Measurements from ENCODE around the gene FBN3. TPM values are rescaled to one million over a fixed set of nuclear protein-coding genes. Genes with fewer than 3 reads are reported as not detected.

Gene FBN3
- polyA plus RNA-seq, 1 donor (not counting 4 experiments of a cell fraction or from before 2014, with no cell fraction given): not detected

DNA sequence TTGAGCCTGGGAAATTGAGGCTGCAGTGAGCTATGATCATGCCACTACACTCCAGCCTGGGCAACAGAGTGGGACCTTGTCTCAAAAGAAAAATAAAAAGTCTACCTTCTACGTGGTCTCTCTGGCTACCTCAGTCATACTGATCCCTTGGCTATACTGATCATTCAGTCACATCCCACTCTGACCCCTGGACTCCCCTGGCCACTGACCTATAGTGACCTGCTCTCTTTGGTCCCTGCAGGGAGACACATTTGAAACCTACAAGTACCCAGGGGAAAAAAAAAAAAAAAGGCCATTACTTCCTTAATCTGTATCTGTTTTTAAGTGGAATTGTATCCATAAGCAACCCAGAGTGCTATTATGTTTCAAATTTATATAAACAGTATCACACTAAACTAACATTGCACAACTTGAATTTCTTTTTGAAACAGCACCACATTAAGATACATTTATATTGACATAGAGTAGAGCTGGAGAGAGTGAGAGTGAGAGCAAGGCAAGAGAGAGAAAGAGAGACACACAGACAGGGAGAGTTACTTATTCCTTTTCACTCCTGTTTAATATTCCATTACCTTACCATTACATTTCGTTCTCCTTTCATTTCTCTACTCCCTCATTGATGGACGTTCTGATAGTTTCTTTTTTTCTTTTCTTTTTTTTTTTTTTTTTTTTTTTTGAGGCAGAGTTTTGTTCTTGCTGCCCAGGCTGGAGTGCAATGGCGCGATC lies 36.1 kb upstream of the FBN3 start:
- H3K4me2 ChIP-seq (ENCODE audit: control insufficient read depth, extremely low read depth, insufficient read depth, low read depth, low read length): no peak overlapping the region
- H3K9me3 ChIP-seq (ENCODE audit: control insufficient read depth, low read depth, low read length): no peaks in the 10 kb centered on the region
- no peak overlapping the region for H3K9ac ChIP-seq (ENCODE audit: control insufficient read depth, extremely low read depth, insufficient read depth, low read length)
- dilution Hi-C loops (cut with MboI; ENCODE audit: extremely low pct_ligation_motif_present, low sequenced_read_pairs): no loop called here
- no peak overlapping the region for H2AFZ ChIP-seq (ENCODE audit: control insufficient read depth, low read length)
- H3K9me1 ChIP-seq (ENCODE audit: control insufficient read depth, extremely low read depth, insufficient read depth, low read length): no peaks in the 10 kb centered on the region
- H3K4me1 ChIP-seq (ENCODE audit: control insufficient read depth, extremely low read depth, insufficient read depth, low read length): no peaks in the 10 kb centered on the region
- no peak overlapping the region for H3K27ac ChIP-seq (ENCODE audit: control insufficient read depth, insufficient read depth, low read length)
- TF ChIP-seq, protein P1, sequence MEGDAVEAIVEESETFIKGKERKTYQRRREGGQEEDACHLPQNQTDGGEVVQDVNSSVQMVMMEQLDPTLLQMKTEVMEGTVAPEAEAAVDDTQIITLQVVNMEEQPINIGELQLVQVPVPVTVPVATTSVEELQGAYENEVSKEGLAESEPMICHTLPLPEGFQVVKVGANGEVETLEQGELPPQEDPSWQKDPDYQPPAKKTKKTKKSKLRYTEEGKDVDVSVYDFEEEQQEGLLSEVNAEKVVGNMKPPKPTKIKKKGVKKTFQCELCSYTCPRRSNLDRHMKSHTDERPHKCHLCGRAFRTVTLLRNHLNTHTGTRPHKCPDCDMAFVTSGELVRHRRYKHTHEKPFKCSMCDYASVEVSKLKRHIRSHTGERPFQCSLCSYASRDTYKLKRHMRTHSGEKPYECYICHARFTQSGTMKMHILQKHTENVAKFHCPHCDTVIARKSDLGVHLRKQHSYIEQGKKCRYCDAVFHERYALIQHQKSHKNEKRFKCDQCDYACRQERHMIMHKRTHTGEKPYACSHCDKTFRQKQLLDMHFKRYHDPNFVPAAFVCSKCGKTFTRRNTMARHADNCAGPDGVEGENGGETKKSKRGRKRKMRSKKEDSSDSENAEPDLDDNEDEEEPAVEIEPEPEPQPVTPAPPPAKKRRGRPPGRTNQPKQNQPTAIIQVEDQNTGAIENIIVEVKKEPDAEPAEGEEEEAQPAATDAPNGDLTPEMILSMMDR (optimal IDR thresholded peaks at IDR 0.05 in 1 of 3, IDR thresholded peaks at IDR 0.05 in 1 of 3, conservative IDR thresholded peaks at IDR 0.05 in 1 of 3; ENCODE audit: extremely low read depth in 1 of 3, insufficient read depth in 2 of 3, low read length in 3 of 3): no peak
- TF ChIP-seq EZH2 (IDR thresholded peaks at IDR 0.05; ENCODE audit: low read length): no peak
- no peaks in the 10 kb centered on the region for H3K79me2 ChIP-seq (ENCODE audit: control insufficient read depth, insufficient read depth, low read length)
- no peak for FAIRE-seq
- H3K27me3 ChIP-seq (ENCODE audit: control insufficient read depth, extremely low read depth, insufficient read depth, low read length): no peaks in the 10 kb centered on the region
- DNase-seq (ENCODE audit: low read depth, low spot score): no peak
- H3K4me3 ChIP-seq (ENCODE audit: control insufficient read depth in 2 of 3, extremely low read depth in 1 of 3, insufficient read depth in 2 of 3, low read depth in 1 of 3, low read length in 3 of 3): no peak overlapping the region
- H4K20me1 ChIP-seq (ENCODE audit: control insufficient read depth, extremely low read depth, insufficient read depth, low read length): no peaks in the 10 kb centered on the region
- H3K36me3 ChIP-seq (ENCODE audit: control insufficient read depth in 2 of 2, extremely low read depth in 1 of 2, insufficient read depth in 2 of 2, low read length in 2 of 2): no peaks in the 10 kb centered on the region

DNA sequence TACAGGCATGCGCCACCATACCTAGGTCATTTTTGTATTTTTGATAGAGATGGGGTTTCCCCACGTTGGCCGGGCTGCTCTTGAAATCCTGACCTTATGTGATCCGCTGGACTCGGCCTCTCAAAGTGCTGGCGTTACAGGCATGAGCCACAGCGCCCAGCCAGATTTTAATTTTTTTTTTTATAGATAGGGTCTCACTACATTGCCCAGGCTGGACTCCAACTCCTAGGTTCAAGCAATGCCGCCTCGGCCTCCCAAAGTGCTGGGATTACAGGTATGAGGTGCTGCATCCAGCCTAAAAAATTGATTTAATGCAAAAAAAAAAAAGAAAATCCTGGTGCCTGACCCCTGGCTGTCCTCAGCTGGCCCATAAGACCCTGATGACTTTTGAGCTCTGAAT lies 34.9 kb upstream of the FBN3 start:
- H3K9me3 ChIP-seq (ENCODE audit: control insufficient read depth, low read depth, low read length): no peaks in the 10 kb centered on the region
- no peaks in the 10 kb centered on the region for H3K4me1 ChIP-seq (ENCODE audit: control insufficient read depth, extremely low read depth, insufficient read depth, low read length)
- H3K27me3 ChIP-seq (ENCODE audit: control insufficient read depth, extremely low read depth, insufficient read depth, low read length): no peaks in the 10 kb centered on the region
- H3K9ac ChIP-seq (ENCODE audit: control insufficient read depth, extremely low read depth, insufficient read depth, low read length): no peak overlapping the region
- no peak for FAIRE-seq
- no peaks in the 10 kb centered on the region for H4K20me1 ChIP-seq (ENCODE audit: control insufficient read depth, extremely low read depth, insufficient read depth, low read length)
- TF ChIP-seq, protein P1 (optimal IDR thresholded peaks at IDR 0.05 in 1 of 3, IDR thresholded peaks at IDR 0.05 in 1 of 3, conservative IDR thresholded peaks at IDR 0.05 in 1 of 3; ENCODE audit: extremely low read depth in 1 of 3, insufficient read depth in 2 of 3, low read length in 3 of 3): no peak
- no peak for TF ChIP-seq EZH2 (IDR thresholded peaks at IDR 0.05; ENCODE audit: low read length)
- H3K36me3 ChIP-seq (ENCODE audit: control insufficient read depth in 2 of 2, extremely low read depth in 1 of 2, insufficient read depth in 2 of 2, low read length in 2 of 2): no peaks in the 10 kb centered on the region
- H3K79me2 ChIP-seq (ENCODE audit: control insufficient read depth, insufficient read depth, low read length): no peaks in the 10 kb centered on the region
- dilution Hi-C loops (cut with MboI; ENCODE audit: extremely low pct_ligation_motif_present, low sequenced_read_pairs): no loop called here
- no peak for DNase-seq (ENCODE audit: low read depth, low spot score)
- H3K4me2 ChIP-seq (ENCODE audit: control insufficient read depth, extremely low read depth, insufficient read depth, low read depth, low read length): no peak overlapping the region
- H3K9me1 ChIP-seq (ENCODE audit: control insufficient read depth, extremely low read depth, insufficient read depth, low read length): no peaks in the 10 kb centered on the region
- H2AFZ ChIP-seq (ENCODE audit: control insufficient read depth, low read length): no peak overlapping the region
- no peak overlapping the region for H3K4me3 ChIP-seq (ENCODE audit: control insufficient read depth in 2 of 3, extremely low read depth in 1 of 3, insufficient read depth in 2 of 3, low read depth in 1 of 3, low read length in 3 of 3)
- H3K27ac ChIP-seq (ENCODE audit: control insufficient read depth, insufficient read depth, low read length): no peak overlapping the region

Data from keratinocyte (primary cell).